Measurements from ENCODE around the gene C1QTNF7. TPM values are rescaled to one million over a fixed set of nuclear protein-coding genes. Genes with fewer than 3 reads are reported as not detected.

The C1QTNF7 gene
- total RNA-seq, 1 donor from 2014 or later: 12.0 TPM

GRCh38 chr4:15444276-15444675, 16.4 kb downstream of the C1QTNF7 start:
- H3K27ac ChIP-seq: no peak overlapping the region
- no peak for TF ChIP-seq POLR2A (IDR thresholded peaks at IDR 0.05)
- no peak for TF ChIP-seq POLR2AphosphoS5 (IDR thresholded peaks at IDR 0.05; ENCODE audit: insufficient read depth in 1 of 2, low read depth in 1 of 2)
- TF ChIP-seq, protein P1, sequence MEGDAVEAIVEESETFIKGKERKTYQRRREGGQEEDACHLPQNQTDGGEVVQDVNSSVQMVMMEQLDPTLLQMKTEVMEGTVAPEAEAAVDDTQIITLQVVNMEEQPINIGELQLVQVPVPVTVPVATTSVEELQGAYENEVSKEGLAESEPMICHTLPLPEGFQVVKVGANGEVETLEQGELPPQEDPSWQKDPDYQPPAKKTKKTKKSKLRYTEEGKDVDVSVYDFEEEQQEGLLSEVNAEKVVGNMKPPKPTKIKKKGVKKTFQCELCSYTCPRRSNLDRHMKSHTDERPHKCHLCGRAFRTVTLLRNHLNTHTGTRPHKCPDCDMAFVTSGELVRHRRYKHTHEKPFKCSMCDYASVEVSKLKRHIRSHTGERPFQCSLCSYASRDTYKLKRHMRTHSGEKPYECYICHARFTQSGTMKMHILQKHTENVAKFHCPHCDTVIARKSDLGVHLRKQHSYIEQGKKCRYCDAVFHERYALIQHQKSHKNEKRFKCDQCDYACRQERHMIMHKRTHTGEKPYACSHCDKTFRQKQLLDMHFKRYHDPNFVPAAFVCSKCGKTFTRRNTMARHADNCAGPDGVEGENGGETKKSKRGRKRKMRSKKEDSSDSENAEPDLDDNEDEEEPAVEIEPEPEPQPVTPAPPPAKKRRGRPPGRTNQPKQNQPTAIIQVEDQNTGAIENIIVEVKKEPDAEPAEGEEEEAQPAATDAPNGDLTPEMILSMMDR (IDR thresholded peaks at IDR 0.05): no peak
- H3K36me3 ChIP-seq: no peaks in the 10 kb centered on the region
- H3K27me3 ChIP-seq: no peaks in the 10 kb centered on the region
- H3K4me1 ChIP-seq: no peaks in the 10 kb centered on the region
- DNase-seq (ENCODE audit: extremely low spot score in 2 of 2): no peak
- intact Hi-C loops (cut with DNase I): no loop called here
- H3K9me3 ChIP-seq: no peaks in the 10 kb centered on the region
- H3K4me3 ChIP-seq: no peak overlapping the region

GRCh38 chr4:15444879-15445547, 17.2 kb downstream of the C1QTNF7 start:
- Histone ChIP-seq H3K27ac (no peak overlapping the region), H3K9me3 (no peaks in the 10 kb centered on the region), H3K4me3 (no peak overlapping the region), H3K27me3 (no peaks in the 10 kb centered on the region), H3K4me1 (no peaks in the 10 kb centered on the region), H3K36me3 (no peaks in the 10 kb centered on the region)
- TF ChIP-seq, protein P1 (IDR thresholded peaks at IDR 0.05): no peak
- no peak for TF ChIP-seq POLR2A (IDR thresholded peaks at IDR 0.05)
- peak in 1 of 2 donors; percentile 83 for TF ChIP-seq POLR2AphosphoS5 (IDR thresholded peaks at IDR 0.05; ENCODE audit: insufficient read depth in 1 of 2, low read depth in 1 of 2)
- intact Hi-C loops (cut with DNase I): no loop called here
- DNase-seq (ENCODE audit: extremely low spot score in 2 of 2): no peak

DNA sequence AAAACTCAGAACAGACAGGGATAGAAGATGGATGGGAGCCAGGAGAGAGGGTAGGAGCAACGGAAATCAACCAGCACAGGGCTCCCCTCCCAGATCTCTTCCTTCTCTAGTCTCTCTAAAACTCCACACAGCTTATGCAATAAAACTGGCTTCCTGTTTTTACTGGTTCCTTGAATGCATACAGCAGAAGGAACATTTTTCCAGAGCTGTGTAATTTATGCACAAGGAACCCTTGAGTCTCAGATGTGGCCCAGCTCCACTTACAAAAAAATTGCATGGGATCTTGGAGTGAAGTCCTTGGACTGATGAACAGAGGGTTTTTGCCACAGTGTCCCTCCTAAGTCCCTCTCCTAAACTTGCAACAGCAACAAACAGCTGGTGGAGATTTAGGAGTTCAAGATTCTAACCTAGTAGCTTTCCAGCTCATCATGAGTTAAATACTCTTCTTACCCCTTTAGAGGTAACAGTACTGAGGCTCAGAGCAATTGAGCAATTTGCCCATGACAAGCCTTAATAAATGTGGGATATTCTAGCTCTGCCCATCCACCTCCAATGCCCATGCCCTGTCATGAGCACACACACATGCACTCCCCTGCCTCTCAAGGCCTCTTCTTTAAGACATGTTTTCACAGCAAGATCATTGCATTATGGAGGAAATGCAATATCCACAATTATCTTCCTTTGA, 23.5 kb downstream of the C1QTNF7 start:
- no peak for TF ChIP-seq POLR2A (IDR thresholded peaks at IDR 0.05)
- TF ChIP-seq POLR2AphosphoS5 (IDR thresholded peaks at IDR 0.05; ENCODE audit: insufficient read depth in 1 of 2, low read depth in 1 of 2): no peak
- TF ChIP-seq, protein P1 (IDR thresholded peaks at IDR 0.05): no peak

DNA sequence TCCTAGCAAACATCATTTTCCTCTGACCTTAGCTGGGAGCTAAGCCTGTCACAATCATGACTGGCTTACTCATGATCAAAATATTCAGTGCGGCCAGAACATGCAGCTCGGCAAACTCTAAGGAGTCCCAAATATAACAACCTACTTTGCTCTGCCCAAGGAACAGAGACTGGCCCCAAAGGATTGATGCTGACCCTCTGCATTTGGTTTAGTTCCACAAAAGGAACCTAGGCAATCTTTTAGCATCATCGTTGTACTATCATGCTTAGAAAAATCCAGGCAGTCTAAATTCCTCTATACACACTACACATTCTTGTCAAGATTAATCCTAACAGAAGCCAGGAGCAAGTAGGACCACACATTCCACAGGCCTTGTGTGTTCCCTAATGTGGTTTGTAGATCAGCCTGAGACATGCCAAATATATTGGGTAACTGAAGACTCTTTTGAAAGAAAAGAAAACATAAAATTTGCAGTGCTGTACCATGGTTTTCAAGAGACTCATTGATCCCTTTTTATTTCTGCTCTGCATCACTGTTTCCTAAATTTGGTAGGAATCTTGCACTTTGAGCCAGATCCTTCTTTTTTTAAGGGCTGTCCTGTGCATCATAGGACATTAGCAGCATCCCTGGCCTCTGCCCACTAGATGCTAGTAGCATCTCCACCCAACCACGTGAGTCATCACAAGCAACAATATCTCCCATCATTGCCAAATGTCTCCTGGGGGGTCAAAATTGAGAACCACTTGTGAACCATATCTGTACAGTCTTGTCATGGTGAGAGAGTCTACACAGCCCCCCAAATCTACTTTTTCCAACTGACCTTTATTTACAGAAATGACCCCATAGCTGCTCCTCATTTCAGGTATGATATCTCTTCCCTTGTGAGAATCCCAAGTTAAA, 24.3 kb downstream of the C1QTNF7 start:
- H3K27ac ChIP-seq: peak overlapping the region; percentile 73
- no peak overlapping the region for H3K4me3 ChIP-seq
- H3K27me3 ChIP-seq: no peaks in the 10 kb centered on the region
- no peaks in the 10 kb centered on the region for H3K9me3 ChIP-seq
- TF ChIP-seq POLR2A (IDR thresholded peaks at IDR 0.05) (no peak), POLR2AphosphoS5 (IDR thresholded peaks at IDR 0.05; ENCODE audit: insufficient read depth in 1 of 2, low read depth in 1 of 2) (peak in 1 of 2 donors; percentile 10)
- TF ChIP-seq, protein P1 (IDR thresholded peaks at IDR 0.05): no peak
- intact Hi-C loops (cut with DNase I): no loop called here
- no peak for DNase-seq (ENCODE audit: extremely low spot score in 2 of 2)
- H3K4me1 ChIP-seq: peaks cover 43% of the 10 kb centered on the region
- H3K36me3 ChIP-seq: no peaks in the 10 kb centered on the region

More for the DNA sequence above, 23.5 kb downstream of the C1QTNF7 start:
- Histone ChIP-seq H3K4me1 (peaks cover 35% of the 10 kb centered on the region), H3K4me3 (no peak overlapping the region), H3K36me3 (no peaks in the 10 kb centered on the region), H3K27ac (peak overlapping the region; percentile 73), H3K27me3 (no peaks in the 10 kb centered on the region), H3K9me3 (no peaks in the 10 kb centered on the region)
- intact Hi-C loops (cut with DNase I): no loop called here
- DNase-seq (ENCODE audit: extremely low spot score in 2 of 2): no peak

Measured in vagina (tissue), 2 donors.